ENCODE measurements around the gene LRRC8C. TPM values are rescaled to one million over a fixed set of nuclear protein-coding genes. Genes with fewer than 3 reads are reported as not detected.

The LRRC8C gene
- total and polyA plus RNA-seq, 10 of the 15 experiments (the other 5 are each of a cell fraction or from before 2014, with no cell fraction given) = 2.3 to 16.3 (median 10.8) TPM

DNA sequence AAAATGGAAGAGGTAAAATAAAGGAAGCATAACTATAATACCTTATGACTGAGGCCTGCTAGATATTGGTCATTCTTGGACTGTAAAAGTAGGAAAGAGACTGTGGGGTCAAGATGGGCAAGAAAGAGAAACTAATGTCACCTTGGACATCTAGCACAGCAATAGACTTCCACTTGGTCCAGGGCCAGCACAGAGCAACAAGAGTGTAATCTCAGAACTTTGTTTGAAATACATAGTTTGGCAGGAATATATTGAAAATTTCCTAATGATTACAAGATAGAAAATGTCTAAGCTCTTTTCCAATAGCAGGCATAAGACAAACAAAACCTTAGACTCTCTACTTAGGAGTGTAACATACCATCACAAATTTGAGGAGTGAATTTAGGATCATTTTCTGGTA is 4.6 kb downstream of the LRRC8C start (continued):
- TF ChIP-seq E2F8 (IDR thresholded peaks at IDR 0.05; ENCODE audit: low read depth, partially characterized antibody) (no peak), E4F1 (IDR thresholded peaks at IDR 0.05; ENCODE audit: borderline replicate concordance, partially characterized antibody) (no peak), HDAC2 (IDR thresholded peaks at IDR 0.05) (no peak), ZBTB40 (IDR thresholded peaks at IDR 0.05; ENCODE audit: borderline replicate concordance) (no peak), TBL1XR1 (IDR thresholded peaks at IDR 0.05; ENCODE audit: low read depth, low read length) (no peak), HCFC1 (IDR thresholded peaks at IDR 0.05; ENCODE audit: low read length) (no peak), ESRRA (IDR thresholded peaks at IDR 0.05; ENCODE audit: low read length) (no peak), SREBF1 (IDR thresholded peaks at IDR 0.05; ENCODE audit: low read length) (no peak), JUND (IDR thresholded peaks at IDR 0.05; ENCODE audit: low read depth, low read length) (no peak), FOXK2 (IDR thresholded peaks at IDR 0.05) (no peak)
